ENCODE results near the gene TDRD5. TPM values are rescaled to one million over a fixed set of nuclear protein-coding genes. Genes with fewer than 3 reads are reported as not detected.

TDRD5 gene
- total RNA-seq, 1 experiment from 2014 or later, result 0.25 TPM

GRCh38 chr1:179601093-179601492, 9.5 kb downstream of the TDRD5 start:
- CTCF ChIA-PET, result no interaction called here
- no peaks in the 10 kb centered on the region for H3K79me2 ChIP-seq (ENCODE audit: insufficient read depth, low read length)
- no peak overlapping the region for H3K27ac ChIP-seq (ENCODE audit: low read depth, low read length)
- TF ChIP-seq ATF3 (IDR thresholded peaks at IDR 0.05), result no peak
- no peak for TF ChIP-seq POLR2A (IDR thresholded peaks at IDR 0.05; ENCODE audit: borderline replicate concordance, extremely low read depth, insufficient read depth, insufficient read length)
- TF ChIP-seq SIN3A (IDR thresholded peaks at IDR 0.05; ENCODE audit: low read depth), result no peak
- no peak for TF ChIP-seq ZFX (IDR thresholded peaks at IDR 0.05)
- no peak for TF ChIP-seq SRF (IDR thresholded peaks at IDR 0.05; ENCODE audit: low read depth)
- TF ChIP-seq RAD21 (IDR thresholded peaks at IDR 0.05; ENCODE audit: low read depth), result no peak
- no peak for TF ChIP-seq FOSL1 (IDR thresholded peaks at IDR 0.05; ENCODE audit: low read depth)
- TF ChIP-seq CEBPB (IDR thresholded peaks at IDR 0.05; ENCODE audit: low read depth), result no peak
- TF ChIP-seq EZH2phosphoT487 (IDR thresholded peaks at IDR 0.05; ENCODE audit: borderline replicate concordance), result no peak
- no peak for TF ChIP-seq TCF7L2 (IDR thresholded peaks at IDR 0.05; ENCODE audit: borderline replicate concordance, extremely low read depth, insufficient read depth, insufficient read length)
- TF ChIP-seq EZH2 (IDR thresholded peaks at IDR 0.05), result no peak
- no peaks in the 10 kb centered on the region for H3K4me1 ChIP-seq (ENCODE audit: control insufficient read depth in 1 of 2, insufficient read depth in 2 of 2, low read length in 2 of 2)
- H3K9me2 ChIP-seq (ENCODE audit: insufficient read depth), result no peaks in the 10 kb centered on the region
- no peaks in the 10 kb centered on the region for H3K36me3 ChIP-seq (ENCODE audit: control insufficient read depth in 1 of 2, insufficient read depth in 2 of 2, low read length in 2 of 2)
- no peak overlapping the region for H3K9ac ChIP-seq (ENCODE audit: low read length)
- no peaks in the 10 kb centered on the region for H3K9me3 ChIP-seq (ENCODE audit: control insufficient read depth in 1 of 2, insufficient read depth in 1 of 2, low read depth in 1 of 2, low read length in 2 of 2)
- no TSS peak for BruUV-seq (replicated peaks)
- intact Hi-C loops (cut with micrococcal nuclease), result no loop called here
- H2AFZ ChIP-seq (ENCODE audit: low read depth, low read length, poor library complexity, severe bottlenecking), result no peak overlapping the region
- no peaks in the 10 kb centered on the region for H3K27me3 ChIP-seq (ENCODE audit: insufficient read depth, low read length)
- no peak overlapping the region for H3K4me2 ChIP-seq (ENCODE audit: low read length)
- no peak overlapping the region for H3K4me3 ChIP-seq (replicated peaks in 1 of 2; ENCODE audit: low read depth in 1 of 2, low read length in 2 of 2)
- DNase-seq (ENCODE audit: low read depth, low spot score) (no peak), ATAC-seq (no peak)
- POLR2A ChIA-PET, result no interaction called here
- RAD21 ChIA-PET (ENCODE audit: low non-redundant PET in 1 of 2, low total read pairs in 2 of 2, uncharacterized antibody in 2 of 2, unreplicated experiment in 2 of 2), result no interaction called here
- H4K20me1 ChIP-seq (ENCODE audit: insufficient read depth), result no peaks in the 10 kb centered on the region

GRCh38 chr1:179612361-179612760, 20.7 kb downstream of the TDRD5 start:
- H3K4me1 ChIP-seq (ENCODE audit: control insufficient read depth in 1 of 2, insufficient read depth in 2 of 2, low read length in 2 of 2), result no peaks in the 10 kb centered on the region
- H3K9me3 ChIP-seq (ENCODE audit: control insufficient read depth in 1 of 2, insufficient read depth in 1 of 2, low read depth in 1 of 2, low read length in 2 of 2), result no peaks in the 10 kb centered on the region
- H3K27ac ChIP-seq (ENCODE audit: low read depth, low read length), result no peak overlapping the region
- ChIA-PET CTCF (no interaction called here), RAD21 (ENCODE audit: low non-redundant PET in 1 of 2, low total read pairs in 2 of 2, uncharacterized antibody in 2 of 2, unreplicated experiment in 2 of 2) (no interaction called here), POLR2A (no interaction called here)
- no peaks in the 10 kb centered on the region for H3K79me2 ChIP-seq (ENCODE audit: insufficient read depth, low read length)
- H3K4me3 ChIP-seq (replicated peaks in 1 of 2; ENCODE audit: low read depth in 1 of 2, low read length in 2 of 2), result no peak overlapping the region
- no peak overlapping the region for H2AFZ ChIP-seq (ENCODE audit: low read depth, low read length, poor library complexity, severe bottlenecking)
- H4K20me1 ChIP-seq (ENCODE audit: insufficient read depth), result no peaks in the 10 kb centered on the region
- BruUV-seq (replicated peaks), result no TSS peak
- no peak overlapping the region for H3K4me2 ChIP-seq (ENCODE audit: low read length)
- intact Hi-C loops (cut with micrococcal nuclease), result no loop called here
- no peaks in the 10 kb centered on the region for H3K9me2 ChIP-seq (ENCODE audit: insufficient read depth)
- H3K36me3 ChIP-seq (ENCODE audit: control insufficient read depth in 1 of 2, insufficient read depth in 2 of 2, low read length in 2 of 2), result no peaks in the 10 kb centered on the region
- DNase-seq (ENCODE audit: low read depth, low spot score), result no peak
- H3K27me3 ChIP-seq (ENCODE audit: insufficient read depth, low read length), result no peaks in the 10 kb centered on the region
- no peak for ATAC-seq
- no peak overlapping the region for H3K9ac ChIP-seq (ENCODE audit: low read length)
- TF ChIP-seq ZFX (IDR thresholded peaks at IDR 0.05) (no peak), FOSL1 (IDR thresholded peaks at IDR 0.05; ENCODE audit: low read depth) (no peak), JUND (IDR thresholded peaks at IDR 0.05) (no peak), TCF7L2 (IDR thresholded peaks at IDR 0.05; ENCODE audit: borderline replicate concordance, extremely low read depth, insufficient read depth, insufficient read length) (no peak), ATF3 (IDR thresholded peaks at IDR 0.05) (no peak), ZBTB33 (IDR thresholded peaks at IDR 0.05; ENCODE audit: extremely low read depth, insufficient replicate concordance, low read length) (no peak), SRF (IDR thresholded peaks at IDR 0.05; ENCODE audit: low read depth) (no peak), ZNF274 (IDR thresholded peaks at IDR 0.05; ENCODE audit: low read depth, low read length) (no peak), ELF1 (IDR thresholded peaks at IDR 0.05; ENCODE audit: borderline replicate concordance, low read depth) (no peak), MAX (IDR thresholded peaks at IDR 0.05) (no peak), POLR2A (IDR thresholded peaks at IDR 0.05; ENCODE audit: borderline replicate concordance, extremely low read depth, insufficient read depth, insufficient read length) (no peak)

Measured in HCT116 (cell line).